ENCODE data around the gene MTOR.
A peak's percentile ranks its signal among the peaks of the same experiment; 100 is the strongest.
"Not testable (repeated sequence)": the region's sequence is repeated elsewhere in the genome, so short reads cannot be mapped to it uniquely, and the experiment has no call there.

Gene MTOR

DNA sequence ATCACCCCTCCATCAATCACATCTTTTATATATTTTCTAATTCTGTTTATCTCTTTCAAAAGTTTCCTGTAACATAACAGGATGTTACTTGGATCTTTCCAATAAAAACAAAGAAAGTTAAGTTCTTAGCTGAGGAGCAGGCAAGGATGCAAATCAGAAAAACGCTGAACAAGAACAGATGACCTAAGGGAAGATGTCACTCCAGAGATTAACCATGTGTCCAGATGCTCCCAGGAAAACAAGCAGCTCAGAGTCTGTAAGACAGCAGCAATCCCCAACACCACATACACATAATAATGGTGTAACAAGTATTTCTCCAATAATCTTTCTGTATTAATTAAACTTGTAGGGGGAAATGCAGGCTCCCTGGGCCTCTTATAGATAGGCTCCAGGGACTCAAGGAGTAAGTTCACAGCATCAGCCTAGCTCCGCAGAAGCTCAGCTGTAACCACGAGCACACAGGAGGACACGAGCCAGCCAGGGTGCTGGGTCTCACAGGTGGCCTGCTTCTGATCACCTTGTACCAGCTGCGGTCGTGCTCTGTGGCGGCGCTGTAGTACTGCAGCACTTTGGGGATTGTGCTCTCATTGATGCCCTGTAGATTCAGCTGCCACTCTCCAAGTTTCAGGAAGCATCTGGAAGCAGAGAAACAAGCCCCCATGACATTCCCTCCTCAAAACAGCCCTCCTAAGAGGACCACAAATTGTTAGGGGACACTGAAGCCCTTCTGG, 129.6 kb downstream of the MTOR start:
- Mint-ChIP-seq H3K4me3 (no peak overlapping the region), H3K4me1 (ENCODE audit: low read depth) (no peaks in the 10 kb centered on the region), H3K27ac (no peak overlapping the region), H3K27me3 (ENCODE audit: low read depth) (no peaks in the 10 kb centered on the region), H3K36me3 (ENCODE audit: low read depth) (peaks cover 23% of the 10 kb centered on the region), H3K9me3 (no peaks in the 10 kb centered on the region)
- no peak for DNase-seq (ENCODE audit: low spot score)

DNA sequence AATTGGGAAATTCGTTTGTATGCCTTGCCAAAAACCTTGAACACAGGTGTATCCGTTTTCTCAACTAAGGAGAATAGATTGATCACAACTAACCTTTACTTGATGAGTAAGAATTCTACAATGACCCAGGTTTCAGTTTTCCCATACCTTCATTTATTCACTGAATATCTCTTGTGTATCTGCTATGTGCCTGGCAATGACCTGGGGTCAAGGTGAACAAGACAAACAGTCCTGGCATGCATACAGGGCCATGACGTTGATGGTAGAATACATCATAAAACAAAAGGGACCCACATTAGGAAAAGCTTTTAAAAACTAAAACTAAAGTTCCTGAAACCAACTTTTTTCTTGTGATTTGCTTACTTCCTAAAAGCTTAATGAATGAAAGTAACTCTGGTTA, 130.5 kb downstream of the MTOR start:
- H3K4me1 Mint-ChIP-seq (ENCODE audit: low read depth), result no peaks in the 10 kb centered on the region
- no peaks in the 10 kb centered on the region for H3K27me3 Mint-ChIP-seq (ENCODE audit: low read depth)
- no peak overlapping the region for H3K4me3 Mint-ChIP-seq
- no peak for DNase-seq (ENCODE audit: low spot score)
- no peak overlapping the region for H3K27ac Mint-ChIP-seq
- H3K9me3 Mint-ChIP-seq, result no peaks in the 10 kb centered on the region
- H3K36me3 Mint-ChIP-seq (ENCODE audit: low read depth), result peaks cover 32% of the 10 kb centered on the region

DNA sequence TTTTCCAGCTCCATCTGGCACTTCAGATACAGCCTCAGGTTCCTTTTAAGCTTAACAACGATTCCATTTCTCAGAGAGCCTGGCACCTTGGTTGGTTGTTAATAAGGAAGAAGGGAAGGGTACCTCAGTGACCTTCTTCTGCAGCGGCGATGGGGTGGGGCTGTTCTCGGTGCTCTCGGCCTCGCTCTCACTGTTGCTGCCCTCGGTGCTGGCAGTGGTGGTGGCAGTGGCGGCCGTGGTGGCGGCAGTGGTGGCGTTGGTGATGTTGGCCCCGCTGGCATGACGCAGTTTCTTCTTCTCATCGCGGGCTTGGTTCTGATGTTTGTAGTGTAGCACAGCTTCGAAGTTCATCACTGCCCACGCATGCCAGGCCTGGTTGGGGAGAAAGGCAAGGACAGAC, 131.9 kb downstream of the MTOR start:
- Mint-ChIP-seq H3K4me1 (ENCODE audit: low read depth) (no peaks in the 10 kb centered on the region), H3K27me3 (ENCODE audit: low read depth) (no peaks in the 10 kb centered on the region), H3K4me3 (no peak overlapping the region), H3K9me3 (no peaks in the 10 kb centered on the region), H3K27ac (no peak overlapping the region), H3K36me3 (ENCODE audit: low read depth) (peaks cover 36% of the 10 kb centered on the region)
- DNase-seq (ENCODE audit: low spot score), result no peak

DNA sequence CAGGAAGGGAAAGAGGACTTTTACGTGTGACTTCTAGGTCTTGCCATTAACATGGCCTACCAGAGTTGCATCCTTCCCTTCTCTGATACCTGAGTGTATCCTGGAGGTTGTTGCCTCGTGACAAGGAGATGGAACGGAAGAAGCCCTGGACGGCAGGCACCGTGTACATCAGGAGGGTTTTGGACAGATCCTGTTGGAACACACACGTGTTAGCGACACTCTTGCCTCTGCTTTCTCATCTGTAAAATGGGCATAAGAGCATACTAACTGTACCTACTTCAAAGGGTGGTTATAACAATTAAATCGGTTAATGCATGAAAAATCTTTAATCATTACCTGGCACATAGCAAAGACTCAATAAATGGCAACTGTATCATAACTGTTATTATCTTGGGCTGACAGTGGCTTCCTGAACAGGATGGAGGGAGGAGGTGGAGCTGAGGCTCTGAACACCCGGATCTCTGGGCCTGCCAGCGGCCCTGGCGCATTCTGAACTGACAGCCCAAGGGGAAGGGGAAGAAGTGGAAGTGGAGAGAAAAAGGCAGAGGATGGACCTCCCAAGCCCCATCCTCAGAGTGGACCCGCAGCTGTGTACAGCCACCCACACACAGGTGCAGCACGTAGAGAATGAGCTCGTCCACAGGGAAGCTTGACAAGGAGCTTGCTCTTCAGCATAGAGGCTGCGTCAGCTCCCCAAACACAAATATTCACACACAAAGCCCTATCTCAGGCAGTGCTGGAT, 132.5 kb downstream of the MTOR start:
- no peak for DNase-seq (ENCODE audit: low spot score)
- Mint-ChIP-seq H3K4me3 (no peak overlapping the region), H3K36me3 (ENCODE audit: low read depth) (peaks cover 37% of the 10 kb centered on the region), H3K9me3 (no peaks in the 10 kb centered on the region), H3K4me1 (ENCODE audit: low read depth) (no peaks in the 10 kb centered on the region), H3K27ac (no peak overlapping the region), H3K27me3 (ENCODE audit: low read depth) (no peaks in the 10 kb centered on the region)

DNA sequence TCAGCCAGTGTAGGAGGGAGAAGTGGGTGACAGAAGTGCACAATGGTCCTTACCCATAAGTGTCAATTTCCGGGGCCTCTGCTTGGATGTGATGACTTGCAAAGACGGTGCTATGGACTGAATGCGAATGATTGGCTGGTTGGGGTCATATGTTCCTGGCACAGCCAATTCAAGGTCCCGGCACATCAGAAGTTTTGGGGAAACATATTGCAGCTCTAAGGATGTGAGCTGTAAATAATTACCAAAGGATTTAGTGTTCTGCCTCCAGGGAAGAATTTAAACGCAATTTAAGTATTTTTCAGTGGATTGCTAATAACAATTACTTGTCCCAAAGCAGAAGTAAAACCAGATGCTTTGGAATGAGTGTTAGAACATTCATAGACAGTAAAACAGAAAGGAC, 135.8 kb downstream of the MTOR start:
- DNase-seq (ENCODE audit: low spot score), result no peak
- Mint-ChIP-seq H3K27me3 (ENCODE audit: low read depth) (no peaks in the 10 kb centered on the region), H3K27ac (no peak overlapping the region), H3K36me3 (ENCODE audit: low read depth) (peaks cover 38% of the 10 kb centered on the region), H3K4me3 (no peak overlapping the region), H3K9me3 (no peaks in the 10 kb centered on the region), H3K4me1 (ENCODE audit: low read depth) (no peaks in the 10 kb centered on the region)

DNA sequence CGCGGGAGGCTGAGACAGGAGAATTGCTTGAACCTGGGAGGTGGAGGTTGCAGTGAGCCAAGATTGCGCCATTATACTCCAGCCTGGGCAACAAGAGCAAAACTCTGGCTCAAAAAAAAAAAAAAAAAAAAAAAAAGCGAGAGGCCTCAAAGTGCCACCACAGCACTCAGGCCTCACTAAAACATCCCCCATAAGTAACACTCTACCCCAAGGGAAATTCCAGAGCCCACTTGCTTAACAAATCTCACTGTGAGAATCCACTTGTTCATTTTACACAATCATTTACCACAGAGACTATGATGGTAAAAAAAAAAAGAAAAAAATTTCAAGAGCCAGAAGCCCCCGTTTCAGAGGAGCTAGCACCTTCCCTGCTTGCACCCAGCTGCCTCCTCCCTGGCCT, 136.4 kb downstream of the MTOR start:
- Mint-ChIP-seq H3K36me3 (ENCODE audit: low read depth) (peaks cover 41% of the 10 kb centered on the region), H3K9me3 (no peaks in the 10 kb centered on the region), H3K4me3 (no peak overlapping the region), H3K4me1 (ENCODE audit: low read depth) (no peaks in the 10 kb centered on the region), H3K27ac (no peak overlapping the region), H3K27me3 (ENCODE audit: low read depth) (no peaks in the 10 kb centered on the region)
- no peak for DNase-seq (ENCODE audit: low spot score)

DNA sequence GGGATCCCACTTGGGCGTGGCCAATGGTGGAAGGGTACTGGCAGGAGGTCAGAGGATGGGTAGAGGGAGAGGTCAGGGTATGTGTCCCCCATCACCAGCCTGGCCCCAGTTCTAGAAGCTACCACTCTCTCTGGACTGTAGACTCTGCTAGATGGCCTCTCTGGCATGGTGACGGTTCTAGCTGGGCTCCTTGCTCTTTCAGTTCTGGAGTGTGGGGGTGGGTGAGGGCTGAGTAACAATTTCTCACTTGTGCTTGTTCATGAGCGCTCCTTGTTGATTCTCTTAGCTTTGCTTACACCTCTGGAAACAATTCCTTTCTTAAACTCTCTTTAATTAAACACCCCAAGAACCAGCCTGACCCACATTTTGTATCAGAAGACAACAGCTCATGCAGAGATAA, 137.4 kb downstream of the MTOR start:
- DNase-seq (ENCODE audit: low spot score), result no peak
- Mint-ChIP-seq H3K4me1 (ENCODE audit: low read depth) (no peaks in the 10 kb centered on the region), H3K9me3 (no peaks in the 10 kb centered on the region), H3K4me3 (no peak overlapping the region), H3K36me3 (ENCODE audit: low read depth) (peaks cover 41% of the 10 kb centered on the region), H3K27me3 (ENCODE audit: low read depth) (no peaks in the 10 kb centered on the region), H3K27ac (no peak overlapping the region)

DNA sequence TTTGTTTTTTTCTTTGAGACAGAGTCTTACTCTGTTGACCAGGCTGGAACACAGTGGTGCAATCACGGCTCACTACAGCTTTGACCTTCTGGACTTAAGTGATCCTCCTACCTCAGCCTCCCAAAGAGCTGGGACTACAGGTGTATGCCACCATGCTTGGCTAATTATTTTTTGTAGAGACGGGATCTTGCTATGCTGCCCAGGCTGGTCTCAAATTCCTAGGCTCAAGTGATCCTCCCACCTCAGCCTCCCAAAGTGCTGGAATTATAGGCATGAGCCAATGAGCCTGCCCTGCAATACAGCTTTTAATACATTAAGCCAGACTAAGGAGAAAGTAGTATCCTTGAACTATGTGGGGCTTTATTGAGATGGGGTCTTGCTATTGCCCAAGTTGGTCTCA, 146.0 kb downstream of the MTOR start:
- no peak overlapping the region for H3K4me3 Mint-ChIP-seq
- DNase-seq (ENCODE audit: low spot score), result no peak
- no peak overlapping the region for H3K27ac Mint-ChIP-seq
- no peaks in the 10 kb centered on the region for H3K9me3 Mint-ChIP-seq
- H3K4me1 Mint-ChIP-seq (ENCODE audit: low read depth), result no peaks in the 10 kb centered on the region
- peaks cover 26% of the 10 kb centered on the region for H3K36me3 Mint-ChIP-seq (ENCODE audit: low read depth)
- H3K27me3 Mint-ChIP-seq (ENCODE audit: low read depth), result no peaks in the 10 kb centered on the region

DNA sequence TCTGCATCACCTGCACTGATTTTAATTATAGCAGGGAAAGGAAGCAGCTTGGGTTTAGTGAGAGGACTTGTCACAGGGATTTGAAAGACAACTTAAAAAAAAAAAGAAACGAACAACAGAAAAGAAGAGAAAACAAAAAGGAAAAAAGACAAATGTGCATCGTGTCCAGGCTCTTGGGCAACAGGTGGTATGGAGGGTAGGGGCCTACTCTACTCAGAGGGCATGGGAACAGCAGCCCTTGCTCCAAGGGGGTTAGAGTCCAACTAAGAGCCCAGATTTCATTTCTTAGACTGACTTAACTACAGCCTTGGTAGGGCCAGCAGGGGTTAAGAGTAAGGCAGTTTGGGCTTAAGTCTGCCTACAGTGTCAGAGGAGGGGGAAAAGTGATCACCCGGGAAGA, 147.4 kb downstream of the MTOR start:
- no peaks in the 10 kb centered on the region for H3K9me3 Mint-ChIP-seq
- H3K36me3 Mint-ChIP-seq (ENCODE audit: low read depth), result peaks cover 26% of the 10 kb centered on the region
- no peak for DNase-seq (ENCODE audit: low spot score)
- H3K27ac Mint-ChIP-seq, result no peak overlapping the region
- H3K4me1 Mint-ChIP-seq (ENCODE audit: low read depth), result no peaks in the 10 kb centered on the region
- no peak overlapping the region for H3K4me3 Mint-ChIP-seq
- H3K27me3 Mint-ChIP-seq (ENCODE audit: low read depth), result no peaks in the 10 kb centered on the region

DNA sequence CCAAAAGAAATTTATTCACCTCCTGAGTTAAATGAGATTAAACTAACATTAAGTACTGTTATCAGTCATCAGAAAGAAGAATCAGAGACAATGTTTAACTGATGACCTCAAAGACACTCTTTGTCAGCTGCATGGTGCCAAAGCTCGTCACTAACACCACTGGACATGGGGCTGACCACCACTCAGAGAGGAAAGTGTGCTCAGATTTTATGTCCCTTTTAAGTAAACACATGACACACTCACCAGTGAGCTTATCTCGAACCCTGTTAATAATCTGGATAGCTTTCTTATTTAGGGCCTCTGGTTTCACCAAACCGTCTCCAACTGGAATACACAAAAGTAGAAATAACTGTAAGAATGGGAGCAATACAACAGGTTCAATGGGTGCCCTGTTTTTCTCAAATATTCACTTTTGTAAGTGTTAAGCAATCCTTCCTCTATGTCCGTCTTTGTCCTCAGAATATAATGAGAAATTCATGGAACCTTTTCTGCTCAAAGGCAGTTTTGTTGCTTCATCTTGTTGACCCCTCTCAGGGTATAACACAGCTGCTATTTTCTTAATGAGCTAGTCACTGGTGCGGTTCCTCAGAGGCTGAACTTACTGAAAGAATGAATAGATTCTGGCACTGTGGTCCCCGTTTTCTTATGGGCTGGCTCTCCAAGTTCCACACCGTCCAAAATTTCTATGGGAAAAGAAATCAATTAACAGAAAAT, 153.1 kb downstream of the MTOR start:
- H3K27me3 Mint-ChIP-seq (ENCODE audit: low read depth), result no peaks in the 10 kb centered on the region
- DNase-seq (ENCODE audit: low spot score), result no peak
- no peaks in the 10 kb centered on the region for H3K4me1 Mint-ChIP-seq (ENCODE audit: low read depth)
- no peak overlapping the region for H3K4me3 Mint-ChIP-seq
- H3K36me3 Mint-ChIP-seq (ENCODE audit: low read depth), result peaks cover 40% of the 10 kb centered on the region
- H3K27ac Mint-ChIP-seq, result no peak overlapping the region
- H3K9me3 Mint-ChIP-seq, result no peaks in the 10 kb centered on the region

DNA sequence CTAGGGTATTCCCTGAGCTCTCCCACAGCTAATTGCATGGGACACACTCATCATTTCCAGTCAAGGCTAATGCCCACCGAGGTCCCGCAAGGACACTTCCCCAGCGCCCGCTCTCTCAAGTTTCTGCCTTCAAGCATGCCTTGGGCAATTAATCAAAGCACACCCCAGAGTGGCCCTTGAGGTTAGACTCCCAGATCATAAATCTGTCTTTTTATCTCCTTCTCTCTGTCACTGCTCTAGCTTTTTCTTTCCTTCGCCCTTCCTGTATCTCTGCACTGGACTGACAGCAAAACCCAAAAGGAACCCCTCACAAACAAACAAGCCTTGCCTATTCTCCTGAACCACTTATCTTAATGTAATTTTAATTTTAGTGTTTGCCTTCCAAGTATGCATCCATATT, 154.8 kb downstream of the MTOR start:
- no peak for DNase-seq (ENCODE audit: low spot score)
- H3K9me3 Mint-ChIP-seq, result no peaks in the 10 kb centered on the region
- H3K4me3 Mint-ChIP-seq, result no peak overlapping the region
- peaks cover 27% of the 10 kb centered on the region for H3K36me3 Mint-ChIP-seq (ENCODE audit: low read depth)
- H3K4me1 Mint-ChIP-seq (ENCODE audit: low read depth), result no peaks in the 10 kb centered on the region
- H3K27me3 Mint-ChIP-seq (ENCODE audit: low read depth), result no peaks in the 10 kb centered on the region
- no peak overlapping the region for H3K27ac Mint-ChIP-seq

DNA sequence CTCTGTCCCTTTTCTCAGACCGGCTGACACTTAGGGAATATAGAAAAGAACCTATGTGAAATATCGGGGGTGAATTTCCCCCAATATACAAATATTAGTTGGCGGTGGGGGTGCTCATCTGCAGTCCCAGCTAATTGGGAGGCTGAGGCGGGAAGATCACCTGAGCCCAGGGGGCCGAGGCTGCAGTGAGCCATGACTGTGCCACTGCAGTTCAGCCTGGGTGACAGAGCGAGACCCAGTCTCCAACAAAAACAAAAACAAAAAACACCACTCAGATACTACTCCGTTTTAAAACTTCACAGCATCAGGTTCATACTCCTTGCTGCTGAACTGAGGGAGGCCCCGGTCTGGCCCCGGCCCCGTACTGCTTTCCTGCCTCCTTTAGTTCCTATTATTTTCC, 156.8 kb downstream of the MTOR start:
- H3K27me3 Mint-ChIP-seq (ENCODE audit: low read depth), result no peaks in the 10 kb centered on the region
- H3K36me3 Mint-ChIP-seq (ENCODE audit: low read depth), result peaks cover 25% of the 10 kb centered on the region
- no peaks in the 10 kb centered on the region for H3K9me3 Mint-ChIP-seq
- H3K27ac Mint-ChIP-seq, result no peak overlapping the region
- no peaks in the 10 kb centered on the region for H3K4me1 Mint-ChIP-seq (ENCODE audit: low read depth)
- DNase-seq (ENCODE audit: low spot score), result no peak
- no peak overlapping the region for H3K4me3 Mint-ChIP-seq

DNA sequence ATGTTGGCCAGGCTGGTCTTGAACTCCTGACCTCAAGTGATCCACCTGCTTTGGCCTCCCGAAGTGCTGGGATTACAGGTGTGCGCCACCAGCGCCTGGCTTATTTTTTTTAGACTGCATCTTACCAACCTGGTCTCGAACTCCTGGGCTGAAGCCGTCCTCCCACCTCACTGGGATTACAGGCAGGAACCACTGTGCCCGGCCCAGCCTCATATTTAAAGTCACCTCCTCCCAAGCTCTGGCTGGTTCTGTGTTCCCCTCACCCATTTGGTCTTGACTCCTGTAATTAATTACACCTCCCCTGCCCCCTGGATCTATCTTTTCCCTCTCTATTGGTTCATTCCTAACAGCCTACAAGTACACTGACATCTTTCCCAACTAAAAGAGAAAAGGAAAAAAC, 161.0 kb downstream of the MTOR start:
- Mint-ChIP-seq H3K27ac (peak overlapping the region; percentile 42), H3K27me3 (ENCODE audit: low read depth) (no peaks in the 10 kb centered on the region)

DNA sequence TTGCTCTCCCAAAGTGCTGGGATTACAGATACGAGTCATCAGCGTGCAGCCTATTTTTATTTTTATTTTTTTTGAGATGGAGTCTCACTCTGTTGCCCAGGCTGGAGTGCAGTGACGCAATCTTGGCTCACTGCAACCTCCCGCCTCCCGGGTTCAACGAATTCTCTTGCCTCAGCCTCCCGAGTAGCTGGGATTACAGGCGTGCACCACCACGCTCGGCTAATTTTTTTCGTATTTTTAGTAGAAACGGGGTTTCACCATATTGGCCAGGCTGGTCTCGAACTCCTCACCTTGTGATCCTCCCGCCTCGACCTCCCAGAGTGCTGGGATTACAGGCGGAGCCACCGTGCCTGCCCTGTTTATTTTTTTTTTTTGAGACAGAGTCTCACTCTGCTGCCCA, 161.5 kb downstream of the MTOR start:
- H3K27me3 Mint-ChIP-seq (ENCODE audit: low read depth); DNase-seq (ENCODE audit: low spot score); H3K27ac Mint-ChIP-seq; H3K36me3 Mint-ChIP-seq (ENCODE audit: low read depth); H3K4me3 Mint-ChIP-seq; H3K9me3 Mint-ChIP-seq; H3K4me1 Mint-ChIP-seq (ENCODE audit: low read depth): not testable (repeated sequence)

More for the DNA sequence above, 161.0 kb downstream of the MTOR start:
- H3K4me3 Mint-ChIP-seq, result no peak overlapping the region
- no peak for DNase-seq (ENCODE audit: low spot score)
- H3K4me1 Mint-ChIP-seq (ENCODE audit: low read depth), result peaks cover 10% of the 10 kb centered on the region
- no peaks in the 10 kb centered on the region for H3K9me3 Mint-ChIP-seq
- peaks cover 10% of the 10 kb centered on the region for H3K36me3 Mint-ChIP-seq (ENCODE audit: low read depth)
